ENCODE results near the gene FRMD3.

Gene FRMD3

GRCh38 chr9:83196946-83197345 lies 341.3 kb downstream of the FRMD3 start:
- TF ChIP-seq, protein P1, sequence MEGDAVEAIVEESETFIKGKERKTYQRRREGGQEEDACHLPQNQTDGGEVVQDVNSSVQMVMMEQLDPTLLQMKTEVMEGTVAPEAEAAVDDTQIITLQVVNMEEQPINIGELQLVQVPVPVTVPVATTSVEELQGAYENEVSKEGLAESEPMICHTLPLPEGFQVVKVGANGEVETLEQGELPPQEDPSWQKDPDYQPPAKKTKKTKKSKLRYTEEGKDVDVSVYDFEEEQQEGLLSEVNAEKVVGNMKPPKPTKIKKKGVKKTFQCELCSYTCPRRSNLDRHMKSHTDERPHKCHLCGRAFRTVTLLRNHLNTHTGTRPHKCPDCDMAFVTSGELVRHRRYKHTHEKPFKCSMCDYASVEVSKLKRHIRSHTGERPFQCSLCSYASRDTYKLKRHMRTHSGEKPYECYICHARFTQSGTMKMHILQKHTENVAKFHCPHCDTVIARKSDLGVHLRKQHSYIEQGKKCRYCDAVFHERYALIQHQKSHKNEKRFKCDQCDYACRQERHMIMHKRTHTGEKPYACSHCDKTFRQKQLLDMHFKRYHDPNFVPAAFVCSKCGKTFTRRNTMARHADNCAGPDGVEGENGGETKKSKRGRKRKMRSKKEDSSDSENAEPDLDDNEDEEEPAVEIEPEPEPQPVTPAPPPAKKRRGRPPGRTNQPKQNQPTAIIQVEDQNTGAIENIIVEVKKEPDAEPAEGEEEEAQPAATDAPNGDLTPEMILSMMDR (conservative IDR thresholded peaks at IDR 0.05; ENCODE audit: low read length): no peak
- TF ChIP-seq EZH2phosphoT487 (IDR thresholded peaks at IDR 0.05; ENCODE audit: borderline replicate concordance): no peak

More at GRCh38 chr9:83196946-83197345, 341.3 kb downstream of the FRMD3 start:
- no peak overlapping the region for H3K9ac ChIP-seq (ENCODE audit: low read depth, low read length, poor library complexity, severe bottlenecking)
- no peaks in the 10 kb centered on the region for H3K9me3 ChIP-seq (ENCODE audit: insufficient read depth, low read depth, low read length)
- H3K4me3 ChIP-seq (ENCODE audit: low read length, poor library complexity, severe bottlenecking): no peak overlapping the region
- H4K20me1 ChIP-seq (ENCODE audit: insufficient read depth, low read length, poor library complexity, severe bottlenecking): no peaks in the 10 kb centered on the region
- H3K27me3 ChIP-seq (ENCODE audit: insufficient read depth, low read length, poor library complexity, severe bottlenecking): no peaks in the 10 kb centered on the region
- H3K36me3 ChIP-seq (ENCODE audit: insufficient read depth, low read length): no peaks in the 10 kb centered on the region
- no peaks in the 10 kb centered on the region for H3K4me1 ChIP-seq (ENCODE audit: insufficient read depth, low read length, poor library complexity, severe bottlenecking)
- no peaks in the 10 kb centered on the region for H3K9me2 ChIP-seq (replicated peaks; ENCODE audit: low read depth, low read length)
- H2AFZ ChIP-seq (ENCODE audit: low read length): no peak overlapping the region; the same call in 1 of the 2 replicates
- H3K4me2 ChIP-seq (ENCODE audit: low read depth, low read length, poor library complexity, severe bottlenecking): no peak overlapping the region
- H3K79me2 ChIP-seq (ENCODE audit: insufficient read depth, low read length): no peaks in the 10 kb centered on the region
- H3F3A ChIP-seq (ENCODE audit: low read depth): no peaks in the 10 kb centered on the region
